ENCODE data around the gene KRT1.

- TF ChIP-seq CTCF (IDR thresholded peaks at IDR 0.05; ENCODE audit: poor library complexity, severe bottlenecking) (no peak), MXI1 (conservative IDR thresholded peaks at IDR 0.05; ENCODE audit: poor library complexity, severe bottlenecking) (no peak), EZH2 (IDR thresholded peaks at IDR 0.05; ENCODE audit: borderline replicate concordance, insufficient read depth, low read length, poor library complexity, severe bottlenecking) (no peak), POLR2AphosphoS5 (IDR thresholded peaks at IDR 0.05) (no peak), EP300 (conservative IDR thresholded peaks at IDR 0.05; ENCODE audit: poor library complexity, severe bottlenecking) (no peak), RAD21 (conservative IDR thresholded peaks at IDR 0.05) (no peak), TAF1 (IDR thresholded peaks at IDR 0.05; ENCODE audit: low read depth) (no peak), REST (IDR thresholded peaks at IDR 0.05; ENCODE audit: borderline replicate concordance) (no peak), SMC3 (conservative IDR thresholded peaks at IDR 0.05; ENCODE audit: poor library complexity) (no peak)
Measured at GRCh38 chr12:52710730-52711129, 30.5 kb upstream of the KRT1 start.

Data from neural cell (in vitro differentiated cells).